Kidney glomerular epithelial cell (primary cell): ENCODE data around the gene EIF4G3.
"Not testable (repeated sequence)": the region's sequence is repeated elsewhere in the genome, so short reads cannot be mapped to it uniquely, and the experiment has no call there.

Experiments used
- DNase-seq: peaks from one replicate; lab custom pipeline; 2025; lab: John Stamatoyannopoulos, UW

The EIF4G3 gene

DNA sequence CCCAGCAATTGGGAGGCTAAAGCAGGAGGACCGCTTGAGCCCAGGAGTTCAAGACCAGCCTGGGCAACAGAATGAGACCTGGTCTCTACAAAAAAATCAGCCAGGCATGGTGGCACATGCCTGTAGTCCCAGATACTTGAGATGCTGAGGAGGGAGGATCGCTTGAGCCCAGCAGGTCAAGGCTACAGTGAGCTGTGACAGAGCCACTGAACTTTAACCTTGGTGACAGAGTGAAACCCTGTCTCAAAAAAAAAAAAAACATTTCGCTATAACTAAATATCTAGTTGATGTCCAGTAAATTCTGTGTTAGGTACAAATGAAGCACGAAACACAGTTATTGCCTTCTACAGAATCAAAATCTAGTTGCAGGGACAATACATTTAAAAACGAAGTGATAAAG lies 293.9 kb downstream of the EIF4G3 start:
- no peak for DNase-seq

DNA sequence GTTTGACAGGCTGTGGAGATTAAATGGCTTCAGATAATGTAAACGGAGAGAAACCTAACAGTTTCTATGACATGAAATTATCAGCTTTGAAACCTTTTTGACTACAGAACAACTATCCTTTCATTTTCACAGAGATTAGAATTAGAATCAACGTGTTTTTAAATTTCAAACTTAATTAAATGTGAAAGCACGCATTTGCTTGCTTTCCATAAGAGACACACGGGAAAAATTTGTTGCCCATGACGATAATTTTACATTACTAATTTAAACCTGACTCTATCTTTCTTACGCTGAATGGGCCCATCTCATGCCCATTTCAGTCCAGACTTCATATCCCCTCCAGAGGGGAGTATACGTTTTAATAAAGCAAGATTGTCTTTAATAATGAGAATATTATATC lies 297.9 kb downstream of the EIF4G3 start:
- DNase-seq = no peak

DNA sequence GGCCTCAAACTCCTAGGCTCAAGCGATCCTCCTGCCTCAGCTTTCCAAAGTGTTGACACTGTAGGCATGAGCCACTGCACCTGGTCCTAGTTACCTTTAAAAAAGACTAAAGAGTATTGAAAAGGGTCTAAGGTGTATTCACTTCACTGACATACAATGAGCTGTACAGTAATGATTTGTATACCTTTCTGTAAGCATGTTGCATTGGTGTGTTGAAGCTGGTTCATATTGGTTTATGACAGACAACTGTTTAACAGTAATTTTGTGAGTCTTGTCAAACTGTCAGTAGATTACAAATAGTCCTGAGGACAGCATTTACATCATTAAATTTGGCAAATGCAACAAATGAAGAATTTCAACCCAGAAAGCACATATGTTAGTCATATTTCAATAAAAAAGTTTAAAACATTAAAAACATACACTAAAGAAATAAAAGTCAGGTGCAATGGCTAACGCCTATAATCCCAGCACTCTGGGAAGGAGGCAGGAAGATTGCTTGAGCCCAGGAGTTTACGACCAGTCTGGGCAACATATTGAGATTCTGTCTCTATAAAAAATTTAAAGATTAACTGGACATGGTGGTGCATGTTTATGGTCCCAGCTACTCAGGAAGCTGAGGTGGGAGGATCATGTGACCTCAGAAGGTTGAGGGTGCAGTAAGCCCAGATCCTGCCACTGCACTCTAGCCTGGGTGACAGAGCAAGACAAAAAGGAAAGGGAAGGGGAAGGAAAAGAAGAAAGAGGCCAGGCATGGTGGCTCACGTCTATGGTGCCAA lies 301.3 kb downstream of the EIF4G3 start:
- DNase-seq = no peak

DNA sequence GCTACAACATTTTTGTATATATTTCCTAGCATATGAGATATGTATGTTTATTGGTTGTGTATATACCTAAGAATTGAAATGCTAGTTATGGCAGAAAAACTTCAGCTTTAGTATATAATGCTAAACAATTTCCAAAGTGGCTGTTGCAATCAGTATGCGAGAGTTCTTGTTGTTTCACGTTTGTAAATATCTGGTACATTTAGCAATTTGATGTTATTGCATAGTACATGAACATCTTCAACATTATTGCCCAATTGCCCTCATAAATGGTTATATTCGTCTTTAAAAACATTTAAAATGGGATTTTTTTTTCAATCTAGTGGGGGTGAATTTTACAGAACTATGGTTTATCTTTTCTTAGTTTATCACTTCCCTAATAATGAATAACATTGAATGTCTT lies 303.4 kb downstream of the EIF4G3 start:
- no peak for DNase-seq

DNA sequence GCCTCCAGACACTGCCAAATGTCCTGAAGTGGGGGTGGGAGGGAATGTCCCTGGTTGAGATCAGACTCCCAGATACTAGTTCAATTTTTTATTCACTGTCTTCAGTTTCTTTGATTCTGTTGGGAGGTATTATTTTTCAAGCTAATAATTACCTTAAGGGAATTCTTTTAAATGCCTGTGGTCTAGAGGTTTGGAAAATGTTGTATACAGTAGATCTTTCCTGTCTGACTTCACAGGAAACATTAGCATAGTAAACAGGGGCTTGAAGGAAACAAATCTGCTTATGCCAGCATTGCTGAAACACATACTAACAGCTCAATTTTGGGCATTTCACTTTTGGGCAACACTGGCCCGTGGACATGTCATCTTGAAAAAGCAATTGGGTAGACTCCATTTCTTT lies 305.3 kb downstream of the EIF4G3 start:
- DNase-seq = peak; percentile 83

DNA sequence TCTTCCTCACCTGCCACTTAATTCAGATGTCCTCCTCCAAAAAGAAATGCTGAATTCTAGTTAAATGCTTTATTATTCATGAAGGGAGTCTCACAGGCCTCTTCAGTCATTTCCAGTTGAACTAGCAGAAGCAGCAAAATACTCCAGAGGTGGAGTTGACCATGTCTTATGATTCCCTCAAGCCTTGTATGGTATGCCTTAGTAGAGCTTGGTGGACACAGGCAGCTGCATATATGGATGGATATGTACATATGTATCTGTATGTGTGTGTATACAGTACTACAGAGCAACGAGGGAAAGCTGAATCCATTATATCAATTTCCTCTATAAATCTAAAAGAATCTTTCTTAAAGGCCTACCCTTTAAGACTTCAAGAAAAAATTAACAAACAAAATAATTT lies 306.0 kb downstream of the EIF4G3 start:
- no peak for DNase-seq

DNA sequence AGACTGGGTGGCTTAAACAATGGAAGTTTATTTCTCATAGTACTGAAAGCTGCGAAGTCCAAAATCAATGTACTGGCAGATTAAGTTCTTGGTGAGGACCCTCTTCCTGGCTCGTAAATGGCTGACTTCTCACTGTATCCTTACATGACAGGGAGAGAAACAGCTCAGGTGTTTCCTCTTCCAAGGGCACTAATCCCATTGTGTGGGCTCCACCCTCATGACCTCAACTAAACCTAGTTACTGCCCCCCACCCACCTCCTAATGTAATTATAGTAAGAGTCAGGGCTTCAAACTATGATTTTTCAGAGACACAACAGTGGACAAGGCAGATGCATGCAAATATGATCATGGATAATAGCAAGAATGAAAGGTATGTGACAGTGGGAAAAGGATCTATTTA lies 308.4 kb downstream of the EIF4G3 start:
- no peak for DNase-seq

DNA sequence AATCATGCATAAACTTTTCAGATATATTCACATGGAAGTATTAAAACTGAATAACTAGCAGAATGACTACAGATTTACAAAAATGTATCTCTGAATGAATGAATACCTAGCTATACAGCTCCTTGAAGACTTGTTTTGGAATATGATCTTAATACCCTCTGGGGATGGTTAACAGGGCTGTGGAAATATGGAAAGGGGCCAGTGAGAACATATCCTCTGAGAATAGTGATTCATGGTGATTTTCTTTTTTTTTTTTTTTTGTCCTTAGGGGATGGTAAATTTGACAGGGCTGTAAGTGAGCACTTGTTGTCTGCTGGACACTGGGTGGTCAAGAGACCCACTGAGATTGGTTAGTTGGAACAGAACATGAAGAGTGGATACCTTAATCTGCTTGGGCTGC lies 308.9 kb downstream of the EIF4G3 start:
- no peak for DNase-seq

DNA sequence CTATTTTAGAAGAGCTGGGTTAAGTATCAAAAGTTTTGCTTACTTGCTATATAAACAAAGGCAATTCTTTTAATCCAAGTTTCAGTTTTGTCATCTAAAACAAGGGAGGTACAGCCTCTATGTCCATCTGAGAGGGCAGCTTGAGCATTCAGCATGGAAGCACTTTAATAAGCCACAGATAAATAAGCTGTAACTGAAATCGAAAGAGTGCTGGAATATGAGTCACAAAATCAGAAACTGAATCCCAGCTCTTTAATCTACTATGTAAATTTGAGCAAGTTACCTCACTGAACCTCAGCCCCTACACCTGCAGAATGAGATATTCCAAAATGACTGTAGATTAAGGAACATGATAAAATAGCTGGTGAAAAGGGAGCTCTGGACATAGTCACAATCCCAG lies 309.6 kb downstream of the EIF4G3 start:
- no peak for DNase-seq

DNA sequence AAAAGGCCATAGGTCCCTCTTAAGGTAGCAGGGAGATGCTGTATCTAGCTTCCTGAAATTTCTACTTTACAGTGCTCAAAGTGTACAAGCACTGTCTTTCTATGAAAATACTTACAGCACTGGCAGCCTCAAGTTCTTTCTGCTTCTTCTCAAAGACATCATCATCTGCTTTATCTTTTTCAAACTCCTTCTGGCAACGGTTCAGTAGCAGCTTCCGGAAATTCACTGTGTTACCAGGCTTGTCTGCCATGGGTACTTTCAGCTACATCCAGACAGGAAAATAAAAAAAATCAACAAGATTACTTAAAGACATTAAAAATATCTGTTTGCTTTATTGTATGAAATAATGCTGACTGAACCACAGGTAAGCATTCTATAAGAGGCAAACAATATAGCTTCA lies 311.7 kb downstream of the EIF4G3 start:
- DNase-seq = no peak

DNA sequence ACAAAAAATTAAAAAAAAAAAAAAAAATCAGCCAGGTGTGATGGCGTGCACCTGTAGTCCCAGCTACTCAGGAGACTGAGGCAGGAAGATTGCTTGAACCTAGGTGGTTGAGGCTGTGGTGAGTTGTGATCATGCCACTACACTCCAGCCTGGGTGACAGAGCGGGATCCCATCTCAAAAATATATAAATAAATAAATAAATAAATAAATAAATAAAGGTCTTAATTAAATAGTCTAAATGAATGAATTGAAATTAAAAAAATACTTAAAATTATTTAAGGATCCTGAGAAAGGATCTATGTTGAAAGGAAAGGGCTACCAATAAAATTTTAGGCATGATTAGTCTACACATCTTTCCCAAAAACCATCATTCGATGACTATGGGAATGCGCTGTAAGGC lies 322.2 kb downstream of the EIF4G3 start:
- DNase-seq = no peak

DNA sequence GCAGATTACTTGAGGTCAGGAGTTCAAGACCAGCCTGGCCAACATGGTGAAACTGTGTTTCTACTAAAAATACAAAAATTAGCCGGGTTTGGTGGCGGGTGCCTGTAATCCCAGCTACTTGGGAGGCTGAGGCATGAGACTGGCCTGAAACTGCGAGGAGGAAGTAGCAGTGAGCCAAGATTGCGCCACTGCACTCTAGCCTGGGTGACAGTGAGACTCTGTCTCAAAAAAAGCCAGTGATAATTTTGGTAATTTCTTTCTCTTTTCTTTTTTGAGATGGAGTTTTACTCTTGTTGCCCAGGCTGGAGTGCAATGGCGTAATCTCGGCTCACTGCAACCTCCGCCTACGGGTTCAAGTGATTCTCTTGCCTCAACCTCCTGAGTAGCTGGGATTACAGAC lies 324.9 kb downstream of the EIF4G3 start:
- DNase-seq = not testable (repeated sequence)

DNA sequence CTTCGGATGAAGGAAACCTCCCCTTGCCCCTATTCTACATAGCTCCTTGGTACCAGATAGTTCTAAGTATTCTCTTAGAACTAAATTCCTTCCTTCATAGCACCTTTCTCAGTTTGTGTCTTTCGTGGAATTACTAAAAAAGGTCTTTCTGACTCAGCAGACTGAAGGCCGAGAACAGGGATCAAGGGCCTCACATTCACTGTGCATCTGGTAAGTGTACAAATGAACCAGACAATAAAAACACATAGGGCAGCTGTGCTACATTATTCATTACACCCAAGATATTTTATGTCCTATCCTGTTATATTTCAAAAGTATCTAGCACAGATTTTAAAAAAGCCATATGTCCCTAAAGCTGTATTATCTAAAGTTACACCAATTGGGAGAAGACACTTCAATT lies 326.7 kb downstream of the EIF4G3 start:
- DNase-seq = no peak

DNA sequence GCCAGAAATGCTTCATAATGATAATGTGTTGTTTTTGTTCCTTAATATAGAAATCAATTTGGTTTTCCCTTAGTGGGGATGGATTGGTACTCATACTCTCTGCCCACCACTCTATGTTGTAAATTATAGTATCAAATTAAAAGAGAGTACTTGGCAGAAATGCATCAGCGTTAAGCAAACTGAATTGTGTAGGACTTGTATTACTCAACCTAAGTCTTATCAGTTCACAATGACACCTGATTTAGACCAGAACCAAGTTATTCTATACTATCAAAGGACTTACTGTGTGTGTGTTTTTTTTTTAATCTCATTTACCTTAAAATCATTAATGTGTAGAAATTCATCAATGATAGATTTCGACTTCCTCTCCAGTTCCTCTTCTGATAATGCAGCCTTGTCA lies 327.6 kb downstream of the EIF4G3 start:
- DNase-seq = no peak

DNA sequence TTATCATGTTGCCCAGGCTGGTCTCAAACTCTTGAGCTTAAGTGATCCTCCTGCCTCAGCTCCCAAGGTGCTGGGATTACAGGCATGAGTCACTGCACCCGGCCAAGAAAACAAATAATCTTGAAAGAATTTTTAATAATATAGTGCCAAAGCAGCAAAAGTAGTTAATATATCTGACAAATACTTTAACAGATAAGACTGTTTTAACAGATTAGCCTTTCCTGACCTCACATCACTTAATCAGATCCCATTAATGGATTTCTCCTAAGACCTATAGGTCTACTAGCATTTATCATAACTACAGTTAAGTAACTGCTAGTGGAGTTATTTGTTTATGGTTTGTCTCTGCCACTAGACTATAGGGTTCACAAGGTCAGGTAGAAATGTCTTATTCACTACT lies 328.5 kb downstream of the EIF4G3 start:
- DNase-seq = no peak

DNA sequence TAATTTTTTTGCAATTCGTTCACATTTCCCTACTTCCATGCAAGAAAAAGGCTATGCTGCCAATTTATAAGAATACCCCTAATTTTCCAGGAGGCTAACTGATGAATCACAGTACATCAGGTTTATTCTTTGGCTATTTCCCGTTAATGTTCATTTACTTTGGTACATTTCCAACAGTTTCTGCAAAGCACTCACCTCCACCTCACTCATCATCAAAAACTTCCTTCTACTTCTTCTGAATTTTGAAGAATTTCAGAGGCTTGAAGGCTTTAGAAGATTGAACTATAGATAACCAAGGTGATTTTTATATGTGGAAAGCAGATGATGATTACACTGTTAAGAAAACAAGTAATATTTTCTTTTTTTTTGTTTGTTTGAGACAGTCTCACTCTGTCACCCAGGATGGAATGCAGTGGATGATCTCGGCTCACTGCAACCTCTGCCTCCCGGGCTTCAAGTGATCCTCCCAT lies 329.1 kb downstream of the EIF4G3 start:
- DNase-seq = peak; percentile 84

DNA sequence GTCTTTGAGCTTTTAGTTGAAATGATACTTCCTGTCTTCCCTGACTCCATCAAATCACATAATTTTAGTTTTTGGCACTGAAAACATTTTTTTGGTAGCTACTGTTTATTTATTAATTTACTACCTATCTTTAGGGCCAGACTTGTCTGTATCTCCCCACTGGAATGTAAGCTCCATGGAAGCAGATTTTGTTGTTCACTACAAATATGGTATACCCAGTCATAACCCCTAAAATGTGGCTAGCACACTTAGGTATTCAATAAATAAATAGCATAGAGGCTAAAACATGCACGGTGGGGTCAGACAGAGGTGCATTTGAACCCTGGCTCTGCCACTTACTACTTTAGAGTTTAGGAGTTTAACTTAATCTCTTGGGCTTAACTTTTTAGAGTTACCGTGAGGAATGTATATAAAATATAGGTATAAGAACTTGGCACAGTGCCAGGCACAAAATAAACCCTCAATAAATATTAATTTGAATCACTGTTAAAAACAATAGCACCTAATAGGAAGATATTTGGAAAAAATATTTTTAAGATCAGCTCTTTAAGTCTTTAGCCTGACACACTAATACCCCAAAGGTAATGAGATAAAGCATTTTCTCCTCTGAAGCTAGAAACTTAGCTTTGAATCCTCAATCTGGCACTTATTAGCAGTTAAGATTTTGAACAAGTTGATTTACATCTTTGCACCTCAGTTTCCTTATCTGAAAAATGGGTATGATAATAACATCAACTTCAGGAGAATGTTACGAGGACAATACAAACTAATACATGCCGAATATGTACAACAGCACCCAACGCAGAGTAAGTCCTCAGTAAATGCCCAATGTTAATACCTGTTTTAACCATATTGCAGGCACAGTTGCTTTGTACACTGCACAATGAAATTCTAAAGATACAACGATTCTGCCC lies 330.0 kb downstream of the EIF4G3 start:
- DNase-seq = no peak

DNA sequence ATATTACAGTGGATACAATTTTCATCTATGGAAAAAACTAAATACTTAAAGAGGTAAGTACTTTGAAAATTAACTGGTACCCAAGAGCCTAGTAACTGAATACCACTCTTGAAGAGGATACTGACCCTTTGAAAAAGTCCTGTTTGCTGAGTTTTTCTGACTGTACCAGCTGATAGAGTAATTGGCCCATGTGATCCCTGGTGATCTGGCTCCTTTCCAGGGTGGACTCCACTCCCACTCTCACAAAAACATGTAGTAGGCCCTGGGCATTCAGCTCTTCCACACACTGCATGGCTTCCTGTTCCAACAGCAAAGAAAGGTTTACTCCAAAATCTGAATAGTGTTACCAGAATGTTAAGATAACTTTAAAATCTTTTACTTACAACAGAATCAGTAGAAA lies 336.0 kb downstream of the EIF4G3 start:
- no peak for DNase-seq

DNA sequence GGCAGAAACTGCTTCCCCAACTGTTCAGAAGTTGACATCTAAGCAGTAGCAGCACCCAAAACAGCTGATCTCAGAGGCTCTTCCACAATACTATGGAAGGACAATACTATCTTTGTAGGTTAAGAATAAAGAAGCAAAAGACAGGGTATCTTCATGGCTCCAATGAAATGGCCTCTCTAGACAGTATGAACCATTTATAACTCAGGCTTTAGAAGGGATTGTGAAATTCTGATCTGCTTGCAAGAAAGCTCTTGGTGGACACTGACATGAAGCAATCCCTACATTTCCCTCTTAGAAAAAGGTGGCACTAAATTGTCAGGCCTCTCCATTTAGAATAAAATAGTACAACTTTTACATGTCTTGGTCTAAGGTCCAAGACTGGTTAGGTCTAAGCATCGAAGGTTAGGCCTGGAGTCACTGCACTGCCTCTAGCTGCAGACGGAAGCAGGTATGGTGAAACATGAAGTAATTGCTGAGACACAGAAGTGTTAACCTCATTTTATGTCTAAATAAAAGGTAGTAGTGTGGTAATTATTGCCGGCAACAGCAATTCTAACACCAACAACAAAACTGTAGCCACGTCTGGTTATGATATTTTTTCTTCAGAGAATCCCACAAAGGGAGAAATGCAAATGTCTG lies 339.0 kb downstream of the EIF4G3 start:
- DNase-seq = no peak

DNA sequence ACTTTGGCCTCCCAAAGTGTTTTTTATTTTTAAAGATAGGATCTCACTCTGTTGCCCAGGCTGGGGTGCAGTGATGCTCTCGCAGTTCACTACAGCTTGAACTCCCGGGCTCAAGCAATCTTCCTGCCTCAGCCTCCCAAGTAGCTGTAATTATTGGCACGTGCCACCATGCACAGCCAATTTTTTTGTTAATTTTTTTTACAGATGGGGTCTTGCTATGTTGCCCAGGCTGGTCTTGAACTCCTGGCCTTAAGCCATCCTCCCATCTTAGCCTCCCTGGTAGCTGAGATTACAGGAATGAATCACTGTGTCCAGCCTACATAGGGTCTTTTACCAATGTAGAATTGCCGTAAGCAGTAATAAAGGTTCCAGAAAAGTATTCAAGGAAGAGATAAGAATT lies 340.5 kb downstream of the EIF4G3 start:
- DNase-seq = no peak

DNA sequence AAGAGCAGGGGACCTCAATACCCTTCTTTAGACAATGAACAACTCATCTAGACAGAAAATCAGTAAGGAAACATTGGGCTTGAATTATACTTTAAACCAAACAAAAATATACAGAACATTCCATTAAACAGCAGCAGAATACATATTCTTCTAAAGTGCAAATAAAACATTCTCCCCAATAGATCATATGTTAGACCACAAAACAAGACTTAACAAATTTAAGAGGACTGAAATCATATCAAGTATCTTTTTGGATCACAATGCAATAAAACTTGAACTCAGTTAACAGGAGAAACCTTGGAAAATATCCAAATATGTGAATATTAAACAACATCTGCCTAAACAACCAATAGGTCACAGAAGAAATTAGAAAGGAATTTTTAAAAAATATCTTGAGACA lies 341.9 kb downstream of the EIF4G3 start:
- no peak for DNase-seq

DNA sequence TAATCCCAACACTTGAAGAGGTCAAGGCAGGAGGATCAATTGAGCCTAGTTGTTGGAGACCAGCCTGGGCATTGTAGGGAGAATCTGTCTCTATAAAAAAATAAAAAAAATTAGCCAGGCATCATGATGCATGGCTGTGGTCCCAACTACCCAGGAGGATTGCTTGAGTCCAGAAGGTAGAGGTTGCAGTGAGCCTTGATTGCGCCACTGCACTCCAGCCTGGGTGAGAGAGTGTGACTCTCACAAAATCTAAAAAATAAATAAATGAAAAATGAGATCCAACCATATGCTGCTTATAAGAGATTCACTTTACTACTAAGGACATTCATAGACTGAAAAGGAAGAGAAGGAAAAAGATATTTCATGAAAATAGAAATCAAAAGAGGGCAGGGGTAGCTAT lies 342.5 kb downstream of the EIF4G3 start:
- no peak for DNase-seq

DNA sequence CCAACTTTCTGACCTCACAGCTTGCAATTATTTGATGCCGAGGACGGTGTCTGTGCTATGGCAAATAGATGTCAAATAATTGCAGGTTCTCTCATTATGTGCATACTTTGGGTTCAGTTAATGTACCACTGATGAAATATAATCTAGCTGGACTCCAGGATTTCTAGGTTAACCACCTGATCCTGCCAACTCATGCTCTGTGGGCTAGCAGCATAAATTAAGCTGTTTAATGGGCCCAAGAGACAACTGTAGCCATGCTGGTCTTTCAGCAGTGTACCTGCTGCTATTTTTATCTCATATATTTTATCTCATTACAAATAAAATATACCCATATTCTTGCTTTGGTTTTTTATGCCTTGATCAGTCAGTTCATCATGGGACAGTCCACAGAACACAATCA lies 346.3 kb downstream of the EIF4G3 start:
- DNase-seq = no peak
